Tibial nerve (tissue), 3 donors: ENCODE data around the gene OR5J2.

Source experiments
- POLR2A ChIP-seq, 2 donors: fragments of 450-650 bp; IDR thresholded peaks; one replicate each; pipeline ENCODE4 v1.6.1; 2017; ENCODE audit warnings: antibody characterized with exemption in 2 of 2, mild to moderate bottlenecking in 2 of 2, moderate library complexity in 2 of 2
- TF ChIP-seq, protein P1 (sequence below), 5 experiments: fragments of 200-600 bp in 3 of 5; fragments of 450-650 bp in 2 of 5; sonication (generic) in 3 of 5; IDR thresholded peaks; one replicate each; pipeline ENCODE4 v1.5.1; 2016 to 2019; ENCODE audit warnings: antibody characterized with exemption in 5 of 5, mild to moderate bottlenecking in 3 of 5, moderate library complexity in 2 of 5

DNA sequence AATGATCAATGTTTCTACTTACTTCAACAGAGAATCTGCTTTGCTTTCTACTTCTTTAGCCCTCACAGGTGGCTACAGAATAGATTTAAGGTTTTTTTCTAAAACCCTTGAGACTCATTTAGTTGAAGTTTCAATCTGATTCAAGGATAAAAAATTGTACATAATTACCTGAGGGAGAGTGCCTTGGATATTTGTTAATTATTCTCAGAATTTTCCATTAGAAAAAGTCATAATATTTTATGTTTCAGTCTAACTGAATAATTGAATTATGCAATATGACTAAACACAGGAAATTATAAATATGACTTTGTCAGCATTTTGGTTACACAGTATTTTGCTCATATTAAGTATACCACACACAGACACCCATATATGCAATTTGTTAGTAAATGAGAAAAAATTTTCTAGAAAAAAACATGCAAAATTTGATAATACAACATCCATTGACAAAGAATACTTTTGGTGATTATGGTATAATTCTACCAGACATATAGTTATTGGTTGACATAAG, 36.2 kb upstream of the OR5J2 start, which contains the start of gene OR8J3:
- TF ChIP-seq, protein P1, sequence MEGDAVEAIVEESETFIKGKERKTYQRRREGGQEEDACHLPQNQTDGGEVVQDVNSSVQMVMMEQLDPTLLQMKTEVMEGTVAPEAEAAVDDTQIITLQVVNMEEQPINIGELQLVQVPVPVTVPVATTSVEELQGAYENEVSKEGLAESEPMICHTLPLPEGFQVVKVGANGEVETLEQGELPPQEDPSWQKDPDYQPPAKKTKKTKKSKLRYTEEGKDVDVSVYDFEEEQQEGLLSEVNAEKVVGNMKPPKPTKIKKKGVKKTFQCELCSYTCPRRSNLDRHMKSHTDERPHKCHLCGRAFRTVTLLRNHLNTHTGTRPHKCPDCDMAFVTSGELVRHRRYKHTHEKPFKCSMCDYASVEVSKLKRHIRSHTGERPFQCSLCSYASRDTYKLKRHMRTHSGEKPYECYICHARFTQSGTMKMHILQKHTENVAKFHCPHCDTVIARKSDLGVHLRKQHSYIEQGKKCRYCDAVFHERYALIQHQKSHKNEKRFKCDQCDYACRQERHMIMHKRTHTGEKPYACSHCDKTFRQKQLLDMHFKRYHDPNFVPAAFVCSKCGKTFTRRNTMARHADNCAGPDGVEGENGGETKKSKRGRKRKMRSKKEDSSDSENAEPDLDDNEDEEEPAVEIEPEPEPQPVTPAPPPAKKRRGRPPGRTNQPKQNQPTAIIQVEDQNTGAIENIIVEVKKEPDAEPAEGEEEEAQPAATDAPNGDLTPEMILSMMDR (IDR thresholded peaks at IDR 0.05) = no peak
- no peak for TF ChIP-seq POLR2A (IDR thresholded peaks at IDR 0.05)
